Measurements from ENCODE around the gene KRT8.
A peak's percentile ranks its signal among the peaks of the same experiment; 100 is the strongest.
"Not testable (repeated sequence)": the region's sequence is repeated elsewhere in the genome, so short reads cannot be mapped to it uniquely, and the experiment has no call there.

Gene KRT8

DNA sequence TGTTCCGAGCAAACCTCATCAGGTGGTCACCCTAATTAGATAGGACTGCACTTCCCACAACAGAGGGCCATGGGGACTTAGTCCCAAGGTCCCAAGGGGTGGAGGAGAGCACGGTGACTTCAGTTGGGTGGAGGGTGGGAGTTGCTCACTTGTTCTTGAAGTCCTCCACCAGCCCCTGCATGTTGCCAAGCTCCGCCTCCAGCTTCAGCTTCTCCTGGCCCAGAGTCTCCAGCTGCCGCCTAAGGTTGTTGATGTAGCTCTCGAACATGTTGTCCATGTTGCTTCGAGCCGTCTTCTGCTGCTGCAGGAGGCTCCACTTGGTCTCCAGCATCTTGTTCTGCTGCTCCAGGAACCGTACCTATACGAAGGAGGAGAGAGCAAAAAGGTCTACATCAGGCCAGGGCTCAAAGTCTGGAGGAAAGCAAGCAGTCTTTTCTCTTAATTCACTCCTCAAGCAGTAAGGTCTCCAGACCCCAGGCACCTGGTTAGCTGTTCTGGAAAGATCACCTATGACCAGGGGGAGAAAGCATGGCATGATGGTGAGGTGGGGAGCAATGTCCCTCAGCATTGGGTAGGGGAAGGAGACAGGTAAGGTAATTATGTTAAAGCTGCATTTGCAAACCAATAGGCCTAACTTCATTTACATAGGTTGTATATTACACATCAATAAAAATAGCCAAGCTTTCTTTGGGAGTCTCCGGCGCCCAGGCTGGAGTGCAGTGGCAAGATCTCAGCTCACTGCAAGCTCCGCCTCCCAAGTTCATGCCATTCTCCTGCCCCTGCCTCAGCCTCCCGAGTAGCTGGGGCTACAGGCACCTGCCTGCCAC is 2.9 kb downstream of the KRT8 start:
- no peak for DNase-seq

DNA sequence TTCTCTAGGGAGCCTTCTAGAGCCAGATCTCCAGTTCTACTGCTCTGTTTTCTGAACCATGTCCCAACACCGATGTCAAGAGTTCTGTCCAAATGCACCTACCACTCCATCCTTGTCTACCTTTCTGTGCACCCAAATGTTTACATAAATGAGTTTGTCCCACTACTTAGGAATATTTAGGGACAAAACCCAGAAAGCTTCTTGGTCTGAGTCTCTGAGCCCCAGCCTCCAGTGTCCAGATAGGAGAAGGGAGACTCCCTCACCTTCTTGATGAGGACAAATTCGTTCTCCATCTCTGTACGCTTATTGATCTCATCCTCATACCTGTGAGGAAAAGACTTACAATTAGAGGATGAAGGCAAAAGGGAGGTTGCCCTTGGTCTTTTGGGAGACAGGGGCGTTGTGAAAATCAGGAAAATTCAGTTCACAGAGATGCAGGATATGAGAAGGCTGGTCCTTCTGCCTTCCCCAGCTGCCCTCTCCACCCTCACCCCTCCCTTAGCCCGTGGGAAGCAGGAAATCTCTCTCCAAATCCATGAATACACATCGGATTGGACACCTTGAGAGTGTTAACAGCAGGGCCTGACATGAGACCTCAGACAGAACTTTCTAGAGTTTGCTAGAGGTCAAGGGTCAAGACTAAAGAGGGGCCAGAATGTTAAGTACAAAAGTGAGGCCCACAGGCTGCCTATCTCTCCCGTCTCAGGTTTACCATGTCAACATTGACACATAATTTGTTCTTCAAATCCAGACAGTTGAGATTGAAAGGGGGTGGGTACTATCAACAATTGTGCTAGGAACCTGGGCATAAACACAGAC is 3.8 kb downstream of the KRT8 start:
- no peak for DNase-seq

GRCh38 chr12:52900166-52900895 is 4.5 kb downstream of the KRT8 start:
- no peak for DNase-seq

DNA sequence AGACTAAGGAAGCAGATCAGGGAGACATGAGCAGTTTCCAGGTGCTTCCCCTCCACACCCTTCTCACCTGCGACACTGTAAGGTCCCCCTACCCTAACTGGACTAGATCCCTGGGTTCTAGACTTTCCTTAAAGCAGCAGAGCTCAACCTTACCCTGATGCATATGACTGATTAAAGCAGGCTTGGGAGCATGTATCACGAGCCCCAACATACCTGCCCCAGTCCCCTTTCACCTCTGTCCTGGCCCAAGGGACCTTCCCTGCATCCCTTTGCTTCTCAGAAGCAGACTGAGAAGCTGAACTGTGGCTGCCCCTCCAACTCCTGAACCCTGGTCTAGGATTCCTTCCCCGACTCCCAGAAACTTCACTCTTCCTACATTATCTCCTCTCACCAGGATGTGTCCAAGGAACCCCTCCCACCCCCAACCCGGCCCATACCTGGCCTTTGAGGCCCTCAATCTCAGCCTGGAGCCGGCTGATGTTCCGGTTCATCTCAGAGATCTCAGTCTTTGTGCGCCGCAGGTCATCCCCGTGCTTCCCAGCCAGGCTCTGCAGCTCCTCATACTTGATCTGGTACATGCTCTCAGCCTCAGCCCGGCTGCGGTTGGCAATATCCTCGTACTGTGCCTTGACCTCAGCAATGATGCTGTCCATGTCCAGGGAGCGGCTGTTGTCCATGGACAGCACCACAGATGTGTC is 5.4 kb downstream of the KRT8 start:
- DNase-seq, result no peak

DNA sequence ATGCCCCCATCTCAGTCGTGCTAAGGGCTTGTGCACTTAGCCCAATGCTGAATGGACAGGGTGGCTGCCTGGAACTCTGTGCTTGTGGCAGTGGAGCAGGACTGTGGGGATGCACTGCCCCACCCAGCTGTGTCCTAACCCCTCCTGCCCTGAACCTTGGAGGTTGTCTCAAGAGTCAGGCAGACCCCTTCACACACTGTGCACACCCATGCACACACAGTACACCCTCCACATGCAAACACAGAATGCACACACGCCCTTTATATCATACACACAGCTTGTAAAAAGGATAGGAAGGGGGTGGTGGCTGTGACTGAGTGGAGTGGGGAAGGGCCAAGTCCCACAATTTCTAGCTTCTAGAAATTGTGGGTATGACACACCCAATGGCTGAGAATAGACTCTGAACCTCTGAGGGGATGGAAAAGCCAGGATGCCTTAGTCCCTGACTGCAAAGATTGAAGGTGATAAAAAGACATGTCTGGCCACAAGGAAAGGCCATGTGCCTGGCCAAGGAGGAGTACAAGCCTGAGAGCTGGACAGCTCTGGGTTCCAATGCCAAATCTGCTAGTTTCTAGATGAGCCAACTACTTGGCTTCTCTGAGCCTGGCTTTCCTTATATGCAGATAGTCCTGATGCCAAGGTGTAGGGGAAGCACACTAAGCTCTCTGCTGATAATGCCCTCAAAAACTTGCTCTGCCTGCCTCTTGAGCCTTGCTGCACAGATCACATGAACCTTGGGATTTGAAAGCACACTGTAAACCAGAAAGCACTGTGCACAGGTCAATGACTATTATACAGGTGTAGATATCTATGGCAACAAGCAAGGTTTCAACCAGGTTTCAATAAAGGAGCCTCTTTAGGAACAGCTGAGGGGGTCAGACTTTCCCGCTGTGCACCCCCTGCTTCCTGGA is 8.4 kb downstream of the KRT8 start:
- no peak for DNase-seq

DNA sequence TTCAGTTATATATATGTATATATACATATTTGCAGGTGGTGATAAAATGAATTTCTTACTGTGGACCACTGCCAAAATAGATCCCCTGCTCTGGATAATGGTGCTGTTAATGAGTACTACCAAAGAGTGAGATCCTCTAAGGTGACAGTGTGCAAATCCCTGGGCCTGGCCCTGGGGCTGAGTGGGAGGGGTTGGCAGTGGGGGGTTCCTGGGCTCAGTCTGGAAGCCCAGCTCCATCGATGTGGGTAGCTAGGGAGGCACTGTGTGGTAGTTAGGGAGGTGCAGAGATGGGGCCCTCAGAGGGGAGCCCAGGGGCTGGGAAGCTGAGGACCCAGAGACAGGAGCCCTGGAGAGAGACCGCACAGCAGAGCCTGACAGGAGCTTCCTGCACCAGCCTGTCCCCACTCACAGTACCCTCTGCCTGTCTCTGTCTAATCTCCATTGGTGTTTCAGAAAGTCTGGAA is 9.1 kb downstream of the KRT8 start:
- peak; percentile 93 for DNase-seq

GRCh38 chr12:52892974-52893373 is 11.9 kb downstream of the KRT8 start:
- no peak for DNase-seq

DNA sequence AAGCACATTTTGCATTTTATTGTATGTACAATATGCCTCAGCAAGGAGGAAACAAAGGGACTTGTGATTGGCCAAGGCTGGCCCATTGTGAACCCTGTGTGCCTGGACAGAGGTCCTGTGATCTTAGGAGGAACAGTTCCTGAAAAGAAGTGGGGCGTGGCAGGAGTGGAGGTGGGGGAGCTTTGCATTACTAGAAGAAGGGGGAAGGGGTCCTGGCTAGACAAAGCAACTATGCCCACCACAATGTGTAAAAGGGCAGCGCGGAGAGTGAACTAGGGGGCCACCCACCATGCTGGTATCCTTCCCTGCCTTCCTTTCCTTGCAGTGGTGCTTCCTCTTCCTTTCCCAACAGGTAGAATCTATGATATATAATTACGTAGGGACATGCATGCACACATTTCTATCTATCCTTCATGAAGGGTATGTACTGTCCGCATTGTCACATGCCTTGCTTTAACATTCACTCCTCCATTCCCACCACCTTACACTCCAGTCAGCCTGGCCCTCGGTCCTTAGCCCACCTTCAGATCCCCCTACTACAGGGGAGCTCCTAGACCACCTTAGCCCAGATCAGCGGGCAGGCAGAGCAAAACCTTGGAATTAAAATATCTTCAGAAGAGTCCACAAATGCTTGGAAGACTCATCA is 12.5 kb downstream of the KRT8 start:
- no peak for DNase-seq

GRCh38 chr12:52891044-52891443 is 13.8 kb downstream of the KRT8 start:
- no peak for DNase-seq

DNA sequence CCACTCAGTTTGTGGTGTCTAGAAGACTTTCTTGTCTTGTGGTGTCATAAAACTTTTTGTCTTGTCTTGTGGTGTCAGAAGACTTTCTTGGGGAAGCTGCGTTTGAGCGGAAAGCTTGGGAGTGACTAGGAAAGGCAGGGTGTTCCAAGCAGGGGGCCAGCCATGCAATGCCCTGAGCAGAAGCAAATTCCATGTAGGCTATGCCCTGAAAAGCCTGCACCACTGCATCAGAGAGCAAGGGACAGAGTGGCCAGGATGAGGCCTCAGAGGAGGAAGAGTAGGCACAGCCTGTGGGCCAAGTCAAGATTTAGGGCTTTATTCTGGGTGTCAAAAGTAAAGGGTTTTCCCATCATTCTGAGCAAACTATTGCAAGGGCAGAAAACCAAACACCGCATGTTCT is 14.5 kb downstream of the KRT8 start:
- no peak for DNase-seq

DNA sequence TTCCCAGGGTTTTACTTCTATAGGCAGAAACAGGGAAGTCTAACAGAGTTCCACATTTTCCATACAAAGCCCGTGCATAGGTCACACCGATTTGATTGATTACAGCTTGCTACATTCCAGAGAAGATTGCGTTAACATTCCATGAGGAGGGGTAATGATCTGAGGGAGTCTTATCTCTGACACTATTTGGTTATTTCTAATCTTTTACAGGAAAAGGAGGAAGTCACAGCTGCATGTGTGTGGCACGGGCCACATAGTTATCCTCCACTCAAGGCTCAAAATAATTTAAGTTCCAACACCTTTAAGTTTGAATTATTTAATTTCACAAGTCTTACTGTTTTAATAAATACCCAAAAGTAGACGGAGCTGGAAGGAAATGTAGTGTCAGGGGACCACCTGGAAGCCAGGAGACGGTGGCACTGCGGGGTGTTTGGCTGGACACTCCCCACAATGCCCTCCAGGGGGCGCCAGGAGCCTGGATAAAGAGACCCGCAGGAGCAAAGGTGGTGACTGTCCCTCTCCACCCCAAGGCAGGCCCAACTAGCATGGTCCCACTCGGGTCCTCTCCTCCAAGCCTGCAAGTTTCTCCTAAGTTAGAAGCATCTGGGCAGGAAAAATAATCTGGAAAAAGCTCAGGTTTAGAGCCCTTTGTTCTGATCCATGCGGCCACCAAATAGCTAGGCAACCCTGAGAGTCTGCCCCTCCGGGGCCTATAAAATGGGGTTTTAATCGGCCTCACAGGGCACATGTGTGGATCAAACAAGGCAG is 20.2 kb downstream of the KRT8 start:
- peak; percentile 77 for DNase-seq

DNA sequence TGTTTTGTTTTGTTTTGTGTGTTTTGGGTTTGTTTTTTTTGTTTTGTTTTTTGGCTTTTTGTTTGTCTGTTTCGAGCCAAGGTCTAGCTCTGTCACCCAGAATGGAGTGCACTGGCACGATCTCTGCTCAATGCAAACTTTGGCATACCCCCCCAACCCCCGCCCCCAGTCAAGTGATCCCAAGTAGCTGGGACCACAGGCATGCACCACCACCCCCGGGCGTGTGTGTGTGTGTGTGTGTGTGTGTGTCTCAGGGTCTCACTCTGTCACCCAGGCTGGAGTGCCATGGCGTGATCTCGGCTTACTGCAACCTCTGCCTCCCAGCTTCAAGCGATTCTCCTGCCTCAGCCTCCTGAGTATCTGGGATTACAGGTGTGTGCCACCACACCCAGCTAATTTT is 24.4 kb downstream of the KRT8 start:
- DNase-seq, result not testable (repeated sequence)

DNA sequence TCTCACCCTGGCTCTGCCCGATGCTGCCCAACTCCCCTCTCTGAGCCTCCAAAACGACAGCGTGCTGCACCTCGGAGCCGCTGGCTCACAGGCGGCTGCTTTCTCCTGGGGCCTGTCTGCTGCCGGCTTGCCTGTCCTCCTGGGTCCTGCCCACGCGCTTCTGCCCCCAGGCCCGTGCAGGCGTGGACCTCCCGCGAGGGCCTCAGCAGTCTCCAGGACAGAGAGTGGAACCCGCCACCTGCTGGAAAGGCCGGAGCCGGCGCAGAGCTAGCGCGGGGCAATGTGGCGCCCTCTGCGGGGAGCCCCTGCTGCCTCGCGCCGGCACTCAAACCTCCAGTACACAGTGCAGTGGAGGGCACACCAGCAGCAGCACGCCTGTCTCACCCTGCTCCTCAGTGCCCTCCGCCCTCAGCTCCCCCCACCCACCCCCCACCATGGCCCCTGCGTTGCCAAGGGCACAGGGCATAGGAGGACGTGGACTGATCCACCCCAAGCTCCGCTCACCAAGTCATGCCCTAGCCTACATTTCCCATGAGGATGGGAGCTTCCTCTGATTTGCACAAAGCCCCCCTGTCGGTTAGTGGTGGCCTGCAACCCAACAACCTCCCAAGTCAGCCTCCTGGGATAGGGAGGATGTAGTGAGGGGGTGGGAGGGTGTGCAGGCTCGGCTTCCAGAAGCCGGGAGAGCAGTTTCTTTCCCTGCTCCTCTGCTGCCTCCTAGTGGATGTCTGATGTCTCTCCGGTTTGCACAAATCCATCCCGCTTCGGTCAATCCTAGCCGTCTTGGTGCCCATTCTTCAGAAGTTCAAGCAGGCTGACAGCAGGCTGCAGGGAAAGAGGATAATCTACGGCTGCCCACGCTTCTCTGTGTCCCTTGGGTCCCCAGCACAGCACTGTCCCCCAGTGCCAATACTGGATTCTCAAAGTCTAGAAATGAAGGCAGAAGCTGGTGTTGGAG is 25.2 kb downstream of the KRT8 start:
- peak; percentile 96 for DNase-seq

- peak; percentile 69 for DNase-seq
Measured at GRCh38 chr12:52878507-52879393, 26.1 kb downstream of the KRT8 start.

DNA sequence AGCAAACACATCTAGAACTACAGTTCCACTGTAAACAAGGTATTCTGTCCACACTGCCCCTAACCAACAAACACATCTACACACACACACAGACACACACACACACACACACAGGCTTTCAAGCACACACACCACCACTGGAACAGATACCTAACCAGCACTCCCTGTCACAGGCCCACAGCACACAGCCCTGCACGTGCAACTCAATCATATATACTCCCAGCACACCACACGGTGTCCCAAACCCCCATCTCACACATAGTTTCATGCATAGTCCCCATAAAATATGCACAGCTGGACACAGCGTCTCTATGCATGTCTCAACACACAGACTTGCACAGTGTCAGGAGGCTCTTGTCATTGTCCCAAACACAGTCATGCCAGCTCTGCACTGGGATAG is 27.6 kb downstream of the KRT8 start:
- DNase-seq, result no peak

- DNase-seq, result peak; percentile 62
Measured at GRCh38 chr12:52876372-52876771, 28.5 kb downstream of the KRT8 start.

- DNase-seq, result no peak
Measured at GRCh38 chr12:52874573-52875435, 30.1 kb downstream of the KRT8 start.

Data from NCI-H69 (cell line).